Esophagus muscularis mucosa (tissue), 4 donors: ENCODE results near the gene TMED4. TPM values are rescaled to one million over a fixed set of nuclear protein-coding genes. Genes with fewer than 3 reads are reported as not detected.
A peak's percentile ranks its signal among the peaks of the same experiment; 100 is the strongest.
"Not testable (repeated sequence)": the region's sequence is repeated elsewhere in the genome, so short reads cannot be mapped to it uniquely, and the experiment has no call there.

Experiments
- DNase-seq: peaks from one replicate; pipeline ENCODE4 v3.0.0-alpha.2; 2017; ENCODE audit errors: extremely low spot score
- H3K27ac ChIP-seq, 4 donors: fragments of 200-600 bp; sonication (generic); replicated peaks in 1 of 4; 1 replicate in 3 of 4; 2 replicates in 1 of 4; pipeline ENCODE4 v1.5.1; 2016 to 2019; ENCODE audit warnings: mild to moderate bottlenecking in 1 of 4
- H3K27me3 ChIP-seq, 4 donors: fragments of 200-600 bp; sonication (generic); one replicate each; pipeline versions ENCODE4 v1.5.1 to v1.6.0; 2016 to 2019
- H3K36me3 ChIP-seq, 4 donors: fragments of 200-600 bp; sonication (generic); one replicate each; pipeline ENCODE4 v1.5.1; 2016 to 2019
- H3K4me1 ChIP-seq, 4 donors: fragments of 200-600 bp; sonication (generic); one replicate each; pipeline ENCODE4 v1.5.1; 2016 to 2019
- H3K4me3 ChIP-seq, 4 donors: fragments of 200-600 bp; sonication (generic); 1 replicate in 2 of 4; 2 replicates in 2 of 4; pipeline ENCODE4 v1.5.1; 2016 to 2019; ENCODE audit warnings: mild to moderate bottlenecking in 4 of 4, moderate library complexity in 1 of 4
- H3K9me3 ChIP-seq, 4 donors: fragments of 200-600 bp; sonication (generic); 1 replicate in 3 of 4; 2 replicates in 1 of 4; pipeline ENCODE4 v1.5.1; 2016 to 2019
- EP300 ChIP-seq: sonication (generic); formaldehyde crosslinking; IDR thresholded peaks from one replicate; pipeline ENCODE4 v1.6.1; 2017; ENCODE audit warnings: antibody characterized with exemption
- POLR2A ChIP-seq: fragments of 450-650 bp; IDR thresholded peaks from one replicate; pipeline ENCODE4 v1.6.1; 2017; ENCODE audit warnings: antibody characterized with exemption, moderate library complexity, mild to moderate bottlenecking, low read depth
- POLR2AphosphoS5 ChIP-seq, 2 donors: sonication (generic); formaldehyde crosslinking; IDR thresholded peaks; one replicate each; pipeline ENCODE4 v1.6.1; 2017; ENCODE audit warnings: antibody characterized with exemption in 2 of 2
- WGBS: methylation state at CpG from one replicate; pipeline ENCODE4 v1.1.5; 2018; 5-methylcytosine and 5-hydroxymethylcytosine counted together
- intact Hi-C: fragments of 100-400 bp; cut with DNase I; formaldehyde crosslinking; loops from one replicate; pipeline ENCODE4 v1.15.1; 2023
- total RNA-seq, 4 donors: library from RNA; depleted of rRNA; stranded (reverse); fragments of >200 nt; gene quantifications; one replicate each; pipeline versions ENCODE4 v1.1.0 to v1.2.1, GENCODE V29; 2016
- TF ChIP-seq, protein P1 (sequence below), 3 experiments: fragments of 200-600 bp in 2 of 3; fragments of 450-650 bp in 1 of 3; sonication (generic) in 2 of 3; IDR thresholded peaks; one replicate each; pipeline ENCODE4 v1.5.1; 2017 to 2019; ENCODE audit warnings: antibody characterized with exemption in 3 of 3, mild to moderate bottlenecking in 2 of 3, moderate library complexity in 1 of 3

Gene TMED4
- total RNA-seq, 4 donors from 2014 or later = 82.3 to 154 (median 116) TPM

DNA sequence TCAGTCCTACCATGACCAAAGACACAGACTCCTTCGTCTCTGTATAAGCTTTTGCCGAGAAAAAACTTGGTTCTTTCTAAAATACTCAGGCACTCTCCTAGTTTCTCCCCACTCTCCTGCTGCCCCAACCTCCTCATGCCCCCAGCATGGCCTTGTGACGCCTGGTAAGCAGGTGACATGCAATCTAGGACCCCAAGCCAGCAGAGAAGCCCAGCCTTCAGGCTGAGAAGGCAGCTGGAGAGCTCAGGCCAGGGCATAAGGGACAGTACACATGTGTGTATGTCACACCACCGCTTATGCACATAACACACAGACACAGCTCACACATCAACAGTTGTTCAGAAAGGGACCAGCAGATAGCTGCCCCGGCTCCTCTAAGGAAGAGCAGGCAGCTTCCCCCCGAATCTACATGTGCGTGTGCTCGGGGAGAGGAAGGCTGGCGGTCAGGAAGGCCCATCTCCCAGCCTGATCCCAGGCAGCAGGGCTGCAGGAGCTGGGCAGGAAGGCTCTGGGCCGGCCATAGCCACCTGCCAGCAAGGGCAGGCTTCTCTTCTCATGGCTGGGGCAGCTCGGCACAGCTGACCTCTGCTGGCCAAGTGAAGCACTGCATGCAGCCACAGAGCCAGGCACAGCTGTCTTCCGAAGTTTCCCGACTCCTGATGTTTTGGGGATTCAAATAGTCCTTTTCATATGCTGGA, 16.8 kb downstream of the TMED4 start:
- DNase-seq = no peak

DNA sequence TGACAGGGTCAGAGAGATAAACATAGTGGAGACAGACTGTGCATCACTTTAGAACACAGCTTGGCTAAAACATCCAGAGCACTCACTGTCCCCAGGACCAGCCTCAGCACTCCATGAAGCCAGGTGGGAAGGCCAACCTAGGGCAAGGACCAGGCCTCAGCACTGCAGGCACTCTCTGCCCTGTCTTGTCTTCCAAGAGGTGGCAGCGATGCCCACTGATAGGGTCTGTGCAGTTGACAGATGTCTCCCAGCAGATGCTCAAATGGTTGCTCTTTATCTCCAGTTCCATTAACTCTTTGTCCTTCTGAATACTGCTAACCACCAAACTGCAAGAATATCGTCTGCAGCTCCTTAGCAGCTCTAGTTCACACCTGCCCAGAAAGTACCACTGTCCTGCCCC, 17.4 kb downstream of the TMED4 start:
- peaks cover 43 to 68% (median 64%) of the 10 kb centered on the region in 4 donors for H3K36me3 ChIP-seq
- 75% methylated on average over 1 of the region's 2 CpGs for WGBS
- DNase-seq = no peak
- intact Hi-C loops = loop anchor here (2.0 to 5.0 kb wide), 2 partner anchors 74 to 322 kb away; partner anchors contain the start of gene NUDCD3
- no peak overlapping the region for H3K27ac ChIP-seq
- H3K27me3 ChIP-seq = no peaks in the 10 kb centered on the region
- H3K9me3 ChIP-seq = no peaks in the 10 kb centered on the region
- no peak overlapping the region for H3K4me3 ChIP-seq
- TF ChIP-seq POLR2A (no peak), POLR2AphosphoS5 (IDR thresholded peaks at IDR 0.05) (no peak), EP300 (no peak)
- TF ChIP-seq, protein P1, sequence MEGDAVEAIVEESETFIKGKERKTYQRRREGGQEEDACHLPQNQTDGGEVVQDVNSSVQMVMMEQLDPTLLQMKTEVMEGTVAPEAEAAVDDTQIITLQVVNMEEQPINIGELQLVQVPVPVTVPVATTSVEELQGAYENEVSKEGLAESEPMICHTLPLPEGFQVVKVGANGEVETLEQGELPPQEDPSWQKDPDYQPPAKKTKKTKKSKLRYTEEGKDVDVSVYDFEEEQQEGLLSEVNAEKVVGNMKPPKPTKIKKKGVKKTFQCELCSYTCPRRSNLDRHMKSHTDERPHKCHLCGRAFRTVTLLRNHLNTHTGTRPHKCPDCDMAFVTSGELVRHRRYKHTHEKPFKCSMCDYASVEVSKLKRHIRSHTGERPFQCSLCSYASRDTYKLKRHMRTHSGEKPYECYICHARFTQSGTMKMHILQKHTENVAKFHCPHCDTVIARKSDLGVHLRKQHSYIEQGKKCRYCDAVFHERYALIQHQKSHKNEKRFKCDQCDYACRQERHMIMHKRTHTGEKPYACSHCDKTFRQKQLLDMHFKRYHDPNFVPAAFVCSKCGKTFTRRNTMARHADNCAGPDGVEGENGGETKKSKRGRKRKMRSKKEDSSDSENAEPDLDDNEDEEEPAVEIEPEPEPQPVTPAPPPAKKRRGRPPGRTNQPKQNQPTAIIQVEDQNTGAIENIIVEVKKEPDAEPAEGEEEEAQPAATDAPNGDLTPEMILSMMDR (IDR thresholded peaks at IDR 0.05) = no peak
- peaks cover 4 to 17% (median 11%) of the 10 kb centered on the region in 4 donors for H3K4me1 ChIP-seq

More for the DNA sequence above, 16.8 kb downstream of the TMED4 start:
- intact Hi-C loops = loop anchor here (2.0 to 5.0 kb wide), 2 partner anchors 74 to 323 kb away; partner anchors contain the start of gene NUDCD3
- WGBS = 46% methylated on average over 9 of the region's 13 CpGs
- H3K9me3 ChIP-seq = no peaks in the 10 kb centered on the region
- H3K4me3 ChIP-seq = no peak overlapping the region
- TF ChIP-seq, protein P1 (IDR thresholded peaks at IDR 0.05) = peak in 2 of 3 experiments; percentile 93 to 94
- no peak for TF ChIP-seq POLR2A
- peak in 1 of 2 donors; percentile 32 for TF ChIP-seq POLR2AphosphoS5 (IDR thresholded peaks at IDR 0.05)
- TF ChIP-seq EP300 = no peak
- no peaks in the 10 kb centered on the region for H3K27me3 ChIP-seq
- peaks cover 49 to 74% (median 71%) of the 10 kb centered on the region in 4 donors for H3K36me3 ChIP-seq
- H3K4me1 ChIP-seq = peaks cover 4 to 17% (median 11%) of the 10 kb centered on the region in 4 donors
- H3K27ac ChIP-seq = peak overlapping the region in 2 of 4 donors; percentile 19 to 34

DNA sequence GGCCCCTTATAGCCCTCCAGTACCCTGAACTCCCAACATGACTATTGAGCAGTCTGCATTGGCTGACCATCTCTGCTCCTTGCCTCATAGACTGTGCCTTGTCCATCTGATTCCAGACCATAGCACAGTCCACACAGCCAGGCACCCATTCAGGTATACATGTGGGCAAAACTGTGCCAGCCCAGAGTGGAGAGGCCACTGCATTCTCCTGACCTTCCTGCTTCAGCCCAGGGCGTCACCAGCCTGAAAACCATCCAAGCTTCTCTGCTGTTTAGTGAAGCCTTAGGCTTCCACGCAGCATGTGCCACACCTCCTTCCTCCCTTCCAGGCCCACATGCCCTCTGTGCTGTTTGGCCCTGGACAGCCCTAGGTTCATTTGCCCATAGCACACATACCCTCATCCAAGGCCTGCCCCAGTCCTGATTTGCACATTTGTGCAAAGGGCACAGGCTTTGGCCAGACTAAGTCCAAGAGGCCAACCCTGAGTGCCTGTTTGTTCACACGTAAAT, 18.8 kb downstream of the TMED4 start:
- no peak for DNase-seq
- H3K9me3 ChIP-seq = no peaks in the 10 kb centered on the region
- H3K4me3 ChIP-seq = no peak overlapping the region
- H3K27ac ChIP-seq = no peak overlapping the region
- peaks cover 29 to 54% (median 51%) of the 10 kb centered on the region in 4 donors for H3K36me3 ChIP-seq
- intact Hi-C loops = no loop called here
- H3K4me1 ChIP-seq = peaks cover 4 to 17% (median 11%) of the 10 kb centered on the region in 4 donors
- WGBS = 59% methylated on average over 2 of the region's 3 CpGs
- H3K27me3 ChIP-seq = no peaks in the 10 kb centered on the region
- TF ChIP-seq, protein P1 (IDR thresholded peaks at IDR 0.05) = no peak
- no peak for TF ChIP-seq POLR2A
- no peak for TF ChIP-seq EP300
- TF ChIP-seq POLR2AphosphoS5 (IDR thresholded peaks at IDR 0.05) = no peak

DNA sequence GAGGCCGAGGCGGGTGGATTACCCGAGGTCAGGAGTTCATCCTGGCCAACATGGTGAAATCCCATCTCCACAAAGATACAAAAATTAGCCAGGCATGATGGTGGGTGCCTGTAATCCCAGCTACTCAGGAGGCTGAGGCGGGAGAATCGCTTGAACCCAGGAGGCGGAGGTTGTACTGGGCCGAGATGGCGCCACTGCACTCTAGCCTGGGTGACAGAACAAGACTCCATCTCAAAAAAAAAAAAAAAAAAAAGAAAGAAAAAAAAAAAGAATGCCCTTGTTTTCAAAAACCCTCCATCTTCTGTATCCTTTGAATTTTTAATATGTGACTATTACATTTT, 19.4 kb downstream of the TMED4 start:
- intact Hi-C loops, H3K4me3 ChIP-seq, H3K27me3 ChIP-seq, DNase-seq, H3K9me3 ChIP-seq, H3K27ac ChIP-seq: not testable (repeated sequence)
- 98% methylated on average over 5 of the region's 8 CpGs for WGBS
- peaks cover 22 to 48% (median 44%) of the 10 kb centered on the region in 4 donors for H3K36me3 ChIP-seq
- peaks cover 4 to 17% (median 11%) of the 10 kb centered on the region in 4 donors for H3K4me1 ChIP-seq

DNA sequence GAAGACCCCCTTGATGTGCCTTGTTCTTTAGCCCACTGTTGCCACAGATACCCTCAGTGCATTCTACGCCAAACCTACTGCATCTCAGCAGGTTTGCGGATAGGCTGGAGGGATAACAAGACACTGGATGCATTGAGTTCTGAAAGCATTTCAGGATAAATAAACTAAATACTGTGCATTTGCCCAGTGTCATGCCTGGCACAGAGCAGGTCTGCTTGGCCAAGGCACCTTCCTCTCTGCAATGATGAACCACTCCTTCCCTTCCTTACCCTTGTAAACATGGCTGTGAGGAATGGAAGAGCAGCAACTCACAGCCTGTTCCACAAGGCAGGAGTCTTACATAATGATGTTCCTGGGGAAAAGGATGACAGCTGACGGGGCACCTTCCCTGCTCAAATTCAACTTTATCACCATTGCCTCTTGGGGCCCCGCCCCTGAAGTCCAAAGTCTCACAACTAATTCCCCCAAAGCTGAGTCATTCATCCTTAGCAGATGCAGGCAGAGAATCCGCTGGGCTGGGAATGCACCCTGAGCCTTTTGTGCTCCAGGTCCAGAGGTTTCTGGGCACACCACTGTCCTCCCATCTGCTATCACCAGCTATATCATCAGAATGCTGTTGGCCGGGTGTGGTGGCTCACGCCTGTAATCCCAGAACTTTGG, 19.9 kb downstream of the TMED4 start:
- WGBS = 82% methylated on average over 7 of the region's 7 CpGs
- H3K9me3 ChIP-seq = no peaks in the 10 kb centered on the region
- TF ChIP-seq POLR2A = no peak
- TF ChIP-seq POLR2AphosphoS5 (IDR thresholded peaks at IDR 0.05) = peak in 1 of 2 donors; percentile 35
- TF ChIP-seq EP300 = no peak
- TF ChIP-seq, protein P1 (IDR thresholded peaks at IDR 0.05) = no peak
- intact Hi-C loops = no loop called here
- H3K27ac ChIP-seq = no peak overlapping the region
- no peak overlapping the region for H3K4me3 ChIP-seq
- no peak for DNase-seq
- peaks cover 17 to 43% (median 39%) of the 10 kb centered on the region in 4 donors for H3K36me3 ChIP-seq
- no peaks in the 10 kb centered on the region for H3K27me3 ChIP-seq
- H3K4me1 ChIP-seq = peaks cover 4 to 17% (median 11%) of the 10 kb centered on the region in 4 donors
